D721Med (cell line): Measurements from ENCODE around the gene CLC.

ENCODE experiments used
- DNase-seq: peaks from one replicate; pipeline ENCODE4 v3.0.0; 2011; ENCODE audit warnings: low spot score; ENCODE audit not compliant: insufficient read length
- FAIRE-seq: peaks from 2 replicates; lab custom pipeline; 2011; peaks lifted over from hg19 to GRCh38; lab: Jason Lieb, UNC
- TF ChIP-seq, protein P1 (sequence below): IDR thresholded peaks from 2 replicates; pipeline ENCODE4 v1.5.1; 2012; ENCODE audit warnings: mild to moderate bottlenecking, control low read depth; ENCODE audit not compliant: insufficient read depth; ENCODE audit errors: missing control alignments

Gene CLC

DNA sequence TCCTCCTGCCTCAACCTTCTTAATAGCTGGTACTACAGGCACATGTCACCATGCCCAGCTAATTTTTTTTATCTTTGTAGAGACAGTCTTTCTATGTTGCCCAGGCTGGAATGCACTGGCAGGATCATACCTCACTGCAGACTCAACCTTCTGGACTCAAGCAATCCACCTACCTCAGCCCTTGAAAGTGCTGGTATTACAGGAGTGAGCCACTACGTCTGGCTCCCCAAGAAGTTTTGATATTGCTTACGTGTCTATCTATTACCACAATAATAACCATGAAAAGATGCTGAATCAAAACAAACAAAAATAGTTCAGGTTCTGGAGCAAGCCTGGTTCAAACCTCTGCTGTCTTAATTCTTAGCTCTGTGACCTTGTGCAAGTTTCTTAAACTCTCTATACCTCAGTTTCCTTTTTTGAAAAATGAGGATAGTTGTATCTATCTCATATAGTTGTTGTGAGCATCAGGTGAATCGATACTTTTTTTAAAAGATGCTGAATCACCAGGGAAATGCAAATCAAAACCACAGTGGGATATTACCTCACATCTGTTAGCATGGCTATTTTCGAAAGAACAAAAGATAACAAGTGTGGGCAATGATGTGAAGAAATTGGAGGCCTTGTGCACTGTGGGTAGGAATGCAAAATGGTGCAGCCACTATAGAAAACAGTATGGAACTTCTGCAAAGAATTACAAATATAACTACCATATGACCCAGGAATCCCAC is 21.8 kb upstream of the CLC start:
- TF ChIP-seq, protein P1, sequence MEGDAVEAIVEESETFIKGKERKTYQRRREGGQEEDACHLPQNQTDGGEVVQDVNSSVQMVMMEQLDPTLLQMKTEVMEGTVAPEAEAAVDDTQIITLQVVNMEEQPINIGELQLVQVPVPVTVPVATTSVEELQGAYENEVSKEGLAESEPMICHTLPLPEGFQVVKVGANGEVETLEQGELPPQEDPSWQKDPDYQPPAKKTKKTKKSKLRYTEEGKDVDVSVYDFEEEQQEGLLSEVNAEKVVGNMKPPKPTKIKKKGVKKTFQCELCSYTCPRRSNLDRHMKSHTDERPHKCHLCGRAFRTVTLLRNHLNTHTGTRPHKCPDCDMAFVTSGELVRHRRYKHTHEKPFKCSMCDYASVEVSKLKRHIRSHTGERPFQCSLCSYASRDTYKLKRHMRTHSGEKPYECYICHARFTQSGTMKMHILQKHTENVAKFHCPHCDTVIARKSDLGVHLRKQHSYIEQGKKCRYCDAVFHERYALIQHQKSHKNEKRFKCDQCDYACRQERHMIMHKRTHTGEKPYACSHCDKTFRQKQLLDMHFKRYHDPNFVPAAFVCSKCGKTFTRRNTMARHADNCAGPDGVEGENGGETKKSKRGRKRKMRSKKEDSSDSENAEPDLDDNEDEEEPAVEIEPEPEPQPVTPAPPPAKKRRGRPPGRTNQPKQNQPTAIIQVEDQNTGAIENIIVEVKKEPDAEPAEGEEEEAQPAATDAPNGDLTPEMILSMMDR, result no peak
- no peak for FAIRE-seq
- no peak for DNase-seq

DNA sequence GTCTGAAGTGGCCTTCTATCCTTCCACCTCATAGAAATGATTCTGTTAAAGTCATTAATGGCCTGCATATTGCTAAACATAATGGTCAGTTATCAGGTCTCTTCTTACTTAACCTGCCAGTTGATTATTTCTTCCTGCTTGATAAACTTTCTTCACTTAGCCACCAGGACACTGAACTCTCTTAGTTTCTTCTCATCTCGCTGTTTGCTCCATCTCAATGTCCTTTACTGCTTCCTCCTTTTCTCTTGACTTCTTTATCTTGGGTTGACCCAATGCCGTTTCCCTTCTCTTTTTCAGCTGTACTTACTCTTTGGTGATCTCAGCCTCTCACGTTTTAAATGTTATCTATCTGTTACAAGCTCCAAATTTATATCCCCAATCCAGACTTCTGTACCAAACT is 17.1 kb upstream of the CLC start:
- DNase-seq (no peak), FAIRE-seq (no peak)
- TF ChIP-seq, protein P1, result no peak

GRCh38 chr19:39754544-39754943 is 16.7 kb upstream of the CLC start:
- TF ChIP-seq, protein P1, result no peak
- DNase-seq (no peak), FAIRE-seq (no peak)

GRCh38 chr19:39752795-39753194 is 15.0 kb upstream of the CLC start:
- FAIRE-seq, result no peak
- TF ChIP-seq, protein P1, result no peak
- no peak for DNase-seq

DNA sequence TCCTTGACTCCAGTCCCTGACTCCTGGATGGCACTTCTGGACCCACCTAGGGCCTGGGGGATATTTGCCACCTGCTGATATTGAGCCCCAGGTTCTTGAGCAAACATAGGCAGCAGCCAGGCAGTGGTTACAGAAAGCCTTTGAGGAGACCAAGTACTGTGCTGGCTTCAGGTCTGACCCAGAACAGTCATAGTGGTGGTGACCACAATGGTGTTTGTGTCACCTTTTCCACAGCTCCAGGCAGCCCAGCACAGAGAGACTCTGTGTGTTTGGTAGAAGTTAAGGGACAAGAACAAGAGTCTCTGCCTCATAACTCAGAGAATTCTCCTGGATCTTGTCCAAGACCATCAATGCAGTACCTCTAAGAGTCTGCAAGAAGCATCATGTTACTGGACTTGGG is 14.6 kb upstream of the CLC start:
- DNase-seq, result no peak
- no peak for FAIRE-seq
- TF ChIP-seq, protein P1, result no peak

- FAIRE-seq, result no peak
- DNase-seq, result no peak
- TF ChIP-seq, protein P1, result no peak
Observed at GRCh38 chr19:39749981-39750380, 12.2 kb upstream of the CLC start.

DNA sequence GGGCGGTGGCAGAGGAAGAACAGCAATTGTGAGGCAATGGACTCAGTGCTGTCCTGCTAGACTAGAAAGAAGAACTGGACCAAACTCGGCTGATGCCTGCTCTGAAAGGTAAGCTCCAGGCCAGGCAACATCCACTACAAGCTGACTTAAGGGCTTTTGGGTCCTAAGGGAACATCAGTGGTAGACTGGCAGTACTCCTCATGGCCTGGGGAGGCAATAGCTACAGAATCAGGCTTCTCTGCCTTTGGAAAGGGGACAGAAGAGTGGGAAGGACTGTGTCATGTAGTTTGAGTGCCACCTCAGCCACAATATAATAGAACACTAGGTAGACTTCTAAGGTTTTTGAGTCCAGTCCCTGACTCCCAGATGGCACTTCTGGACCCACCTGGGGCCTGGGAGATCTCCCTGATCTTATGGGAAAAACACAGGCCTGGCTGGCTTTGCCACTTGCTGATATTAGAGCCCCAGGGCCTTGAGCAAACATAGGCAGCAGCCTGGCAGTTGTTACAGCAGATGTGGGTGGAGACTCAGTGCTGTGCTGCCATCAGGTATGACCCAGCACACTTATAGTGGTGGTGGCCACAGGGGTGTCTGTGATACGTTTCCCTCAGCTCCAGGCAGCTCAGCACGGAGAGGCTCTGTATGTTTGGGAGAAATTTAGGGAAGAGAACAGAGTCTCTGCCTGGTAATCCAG is 9.2 kb upstream of the CLC start:
- FAIRE-seq (no peak), DNase-seq (no peak)
- TF ChIP-seq, protein P1, result no peak
